DND-41 (cell line): ENCODE results near the gene PLK4.

Experiments
- ATAC-seq: fragments of 200-7000 bp; cut with Tn5 transposase; 3 replicates; pipeline ENCODE4 v1.9.1; 2021; ENCODE audit warnings: low read depth; ENCODE audit not compliant: insufficient read depth
- DNase-seq: peaks from one replicate; pipeline ENCODE4 v3.0.0-alpha.2; 2020
- H2AFZ ChIP-seq: 2 replicates; pipeline ENCODE4 v1.6.0; 2012; ENCODE audit warnings: low read depth, low read length
- H3K27ac ChIP-seq: 2 replicates; pipeline ENCODE4 v1.5.1; 2012; ENCODE audit warnings: low read length, inconsistent platforms
- H3K27me3 ChIP-seq: fragments of 200-600 bp; sonication (generic); 2 replicates; pipeline ENCODE4 v1.6.0; 2012; ENCODE audit warnings: low read length, mild to moderate bottlenecking, inconsistent platforms; ENCODE audit not compliant: insufficient read depth, poor library complexity
- H3K36me3 ChIP-seq: 2 replicates; pipeline ENCODE4 v1.5.1; 2012; ENCODE audit warnings: low read length, inconsistent platforms; ENCODE audit not compliant: insufficient read depth
- H3K4me1 ChIP-seq: 2 replicates; pipeline ENCODE4 v1.5.1; 2012; ENCODE audit warnings: mild to moderate bottlenecking, low read length; ENCODE audit not compliant: insufficient read depth
- H3K4me2 ChIP-seq: 2 replicates; pipeline ENCODE4 v1.6.0; 2012; ENCODE audit warnings: mild to moderate bottlenecking, moderate library complexity, low read length, inconsistent platforms; ENCODE audit not compliant: insufficient read depth
- H3K4me3 ChIP-seq, 2 experiments: fragments of 200-600 bp in 1 of 2; shearing (Covaris generic) in 1 of 2; 2 replicates each; pipeline ENCODE4 v1.5.1; 2012 to 2016; ENCODE audit warnings: inconsistent platforms in 2 of 2, low read length in 2 of 2, mild to moderate bottlenecking in 2 of 2, low read depth in 1 of 2, moderate library complexity in 1 of 2
- H3K79me2 ChIP-seq: 2 replicates; pipeline ENCODE4 v1.6.0; 2012; ENCODE audit warnings: low read length, inconsistent platforms; ENCODE audit not compliant: insufficient read depth
- H3K9ac ChIP-seq: 2 replicates; pipeline ENCODE4 v1.6.0; 2012; ENCODE audit warnings: low read depth, mild to moderate bottlenecking, inconsistent platforms, low read length, moderate library complexity
- H3K9me3 ChIP-seq: 2 replicates; pipeline ENCODE4 v1.5.1; 2012; ENCODE audit warnings: low read length, moderate library complexity, mild to moderate bottlenecking, inconsistent platforms; ENCODE audit not compliant: insufficient read depth, severe bottlenecking
- H4K20me1 ChIP-seq: 2 replicates; pipeline ENCODE4 v1.6.0; 2012; ENCODE audit warnings: low read length; ENCODE audit not compliant: insufficient read depth
- EZH2 ChIP-seq: IDR thresholded peaks from 3 replicates; pipeline ENCODE4 v1.6.1; 2012; ENCODE audit warnings: borderline replicate concordance, low read depth, mild to moderate bottlenecking, moderate library complexity, low read length, inconsistent platforms; ENCODE audit not compliant: severe bottlenecking
- TF ChIP-seq, protein P1 (sequence below): IDR thresholded peaks from 2 replicates; pipeline ENCODE4 v1.5.1; 2012; ENCODE audit warnings: borderline replicate concordance, low read length, moderate library complexity, mild to moderate bottlenecking; ENCODE audit not compliant: poor library complexity, severe bottlenecking; ENCODE audit errors: extremely low read depth

PLK4 gene

DNA sequence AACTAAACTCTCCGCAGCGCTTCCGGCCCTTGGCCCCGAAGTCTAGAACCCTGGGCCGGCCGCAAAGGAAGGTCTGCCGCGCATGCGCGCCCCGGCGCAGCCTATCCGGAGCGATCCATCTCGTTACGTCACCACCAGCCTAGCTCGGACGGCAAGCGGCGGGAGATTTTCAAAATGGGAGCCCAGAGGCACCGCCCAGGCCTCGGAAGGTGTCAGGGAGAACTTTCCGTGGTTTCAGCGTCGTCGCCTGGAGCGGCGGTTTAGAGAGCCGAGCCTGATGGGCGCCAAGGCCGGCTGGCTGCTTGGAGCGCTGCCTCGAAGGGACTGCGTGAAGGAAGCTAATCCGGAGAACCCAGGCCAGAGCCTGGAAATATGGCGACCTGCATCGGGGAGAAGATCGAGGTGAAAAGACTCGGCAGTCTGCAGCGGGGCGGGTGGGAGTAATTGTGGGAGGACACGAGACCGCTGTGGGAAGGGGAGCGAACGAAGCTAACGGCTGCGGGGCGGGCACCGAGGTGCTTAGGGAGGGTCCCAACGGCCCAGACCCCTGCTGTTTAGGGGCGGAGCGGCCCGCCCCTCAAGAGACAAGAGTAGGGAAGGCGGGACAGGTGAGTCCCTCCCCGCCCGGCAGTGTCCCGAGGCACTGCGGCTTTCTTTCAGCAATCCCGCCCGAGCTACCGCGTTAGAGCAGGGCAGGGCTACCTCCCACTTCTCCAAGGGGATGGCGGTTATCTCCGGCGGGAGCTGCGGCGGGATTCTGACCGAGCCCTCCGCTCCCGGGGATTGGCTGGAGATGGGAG is at the start of gene PLK4:
TSS of gene PLK4 (plus strand) at position 131 of the 800 bp plus-strand sequence. CDS start at position 373, 242 bp downstream.
- Histone ChIP-seq H3K36me3 (peaks cover 38% of the 10 kb centered on the region), H3K9ac (peak within 1 kb of the TSS; percentile 92), H3K4me2 (peak within 1 kb of the TSS; percentile 71), H3K4me1 (peaks cover 61% of the 10 kb centered on the region), H3K27ac (peak within 1 kb of the TSS; percentile 97), H2AFZ (peak within 1 kb of the TSS; percentile 87), H3K27me3 (no peaks in the 10 kb centered on the region), H4K20me1 (peaks cover 2% of the 10 kb centered on the region; the same call in 1 of the 2 replicates), H3K79me2 (peaks cover 71% of the 10 kb centered on the region), H3K4me3 (peak within 1 kb of the TSS; percentile 61 to 69; a peak in 3 of 4 replicates), H3K9me3 (no peaks in the 10 kb centered on the region)
- peak; percentile 98 for DNase-seq
- ATAC-seq: peak; percentile 88
- no peak for TF ChIP-seq EZH2
- TF ChIP-seq, protein P1, sequence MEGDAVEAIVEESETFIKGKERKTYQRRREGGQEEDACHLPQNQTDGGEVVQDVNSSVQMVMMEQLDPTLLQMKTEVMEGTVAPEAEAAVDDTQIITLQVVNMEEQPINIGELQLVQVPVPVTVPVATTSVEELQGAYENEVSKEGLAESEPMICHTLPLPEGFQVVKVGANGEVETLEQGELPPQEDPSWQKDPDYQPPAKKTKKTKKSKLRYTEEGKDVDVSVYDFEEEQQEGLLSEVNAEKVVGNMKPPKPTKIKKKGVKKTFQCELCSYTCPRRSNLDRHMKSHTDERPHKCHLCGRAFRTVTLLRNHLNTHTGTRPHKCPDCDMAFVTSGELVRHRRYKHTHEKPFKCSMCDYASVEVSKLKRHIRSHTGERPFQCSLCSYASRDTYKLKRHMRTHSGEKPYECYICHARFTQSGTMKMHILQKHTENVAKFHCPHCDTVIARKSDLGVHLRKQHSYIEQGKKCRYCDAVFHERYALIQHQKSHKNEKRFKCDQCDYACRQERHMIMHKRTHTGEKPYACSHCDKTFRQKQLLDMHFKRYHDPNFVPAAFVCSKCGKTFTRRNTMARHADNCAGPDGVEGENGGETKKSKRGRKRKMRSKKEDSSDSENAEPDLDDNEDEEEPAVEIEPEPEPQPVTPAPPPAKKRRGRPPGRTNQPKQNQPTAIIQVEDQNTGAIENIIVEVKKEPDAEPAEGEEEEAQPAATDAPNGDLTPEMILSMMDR: no peak

DNA sequence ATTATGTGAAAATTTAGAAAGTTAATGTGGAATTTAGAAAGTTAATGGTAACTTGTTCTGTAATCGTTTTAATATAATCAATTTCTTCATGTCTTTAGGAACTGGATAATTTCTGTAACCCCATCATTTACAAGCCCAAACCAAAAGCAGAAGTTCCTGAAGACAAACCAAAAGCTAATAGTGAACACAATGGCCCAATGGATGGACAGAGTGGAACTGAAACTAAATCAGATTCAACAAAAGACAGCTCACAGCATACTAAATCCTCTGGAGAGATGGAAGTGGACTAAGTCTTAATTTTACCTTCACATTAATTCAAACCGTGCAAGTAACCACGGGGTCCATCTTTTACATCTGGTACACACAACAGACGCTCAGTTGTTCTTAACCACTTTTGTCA is 48.1 kb upstream of the PLK4 start:
- Histone ChIP-seq H3K4me1 (no peaks in the 10 kb centered on the region), H3K4me3 (no peak overlapping the region), H3K79me2 (no peaks in the 10 kb centered on the region), H3K27ac (no peak overlapping the region), H2AFZ (no peak overlapping the region), H3K36me3 (no peaks in the 10 kb centered on the region), H3K9ac (no peak overlapping the region), H3K4me2 (no peak overlapping the region), H4K20me1 (no peaks in the 10 kb centered on the region), H3K9me3 (no peaks in the 10 kb centered on the region), H3K27me3 (no peaks in the 10 kb centered on the region)
- ATAC-seq (no peak), DNase-seq (no peak)
- no peak for TF ChIP-seq EZH2

DNA sequence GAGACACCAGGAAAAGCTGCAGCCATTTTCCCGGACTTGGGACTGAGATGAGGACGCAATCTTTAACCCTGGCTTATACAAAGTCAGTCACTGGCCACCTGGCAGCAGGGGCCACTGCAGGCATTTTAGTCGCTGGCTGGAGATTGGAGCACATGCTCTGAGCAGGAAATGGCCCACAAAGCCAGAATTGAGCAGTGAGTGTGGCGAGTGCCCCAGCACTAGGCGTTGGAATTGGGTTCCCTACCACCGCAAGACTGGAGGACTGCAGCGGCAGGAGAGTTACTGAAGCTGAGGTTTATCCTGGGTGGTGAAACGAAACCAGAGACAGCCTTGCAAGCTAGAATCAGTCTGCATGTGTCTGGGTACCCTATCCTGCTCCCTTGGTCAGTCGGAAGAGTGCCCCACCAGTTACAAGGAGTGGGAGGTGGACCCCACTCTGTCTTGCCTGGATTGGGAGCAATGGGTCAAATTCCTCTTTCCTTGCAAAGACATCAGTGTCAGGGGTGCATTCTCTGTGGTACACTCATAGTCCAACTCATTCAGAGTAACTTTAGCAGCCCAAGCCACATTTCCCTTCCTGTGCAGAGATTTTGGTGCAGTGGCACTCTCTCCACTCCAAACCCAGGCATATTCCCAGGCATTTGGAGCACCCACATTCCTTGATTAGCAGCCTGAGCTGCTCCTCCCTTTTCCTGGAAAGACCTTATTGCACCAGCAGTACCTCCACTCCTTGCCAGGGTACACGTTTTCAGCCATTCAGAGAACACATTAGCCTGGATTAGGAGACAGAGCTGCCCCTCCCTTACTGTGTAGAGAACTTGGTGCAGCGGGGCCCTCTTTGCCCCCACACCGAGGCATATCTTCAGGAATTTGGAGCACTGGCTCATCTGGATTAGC is 36.7 kb upstream of the PLK4 start:
- no peak overlapping the region for H2AFZ ChIP-seq

More for the DNA sequence above, 36.7 kb upstream of the PLK4 start:
- Histone ChIP-seq H3K79me2 (peaks cover 13% of the 10 kb centered on the region), H3K9me3 (peaks cover 4% of the 10 kb centered on the region), H4K20me1 (no peaks in the 10 kb centered on the region), H3K4me2 (no peak overlapping the region), H3K4me3 (no peak overlapping the region), H3K27ac (no peak overlapping the region), H3K36me3 (peaks cover 5% of the 10 kb centered on the region; the same call in 1 of the 2 replicates), H3K9ac (no peak overlapping the region), H3K4me1 (no peaks in the 10 kb centered on the region), H3K27me3 (no peaks in the 10 kb centered on the region)
- DNase-seq (no peak), ATAC-seq (peak; percentile 27; the same call in 1 of the 3 replicates)
- no peak for TF ChIP-seq EZH2
- TF ChIP-seq, protein P1: no peak
